Activated CD4-positive, alpha-beta T cell treated with anti-CD3 and anti-CD28 coated beads, Interleukin-10, Interleukin-2, amounts not matched to agents 100 ng/mL and 50 ng/mL, durations not matched to agents 16 hours and 8 hours (primary cell): ENCODE results near the gene DENND1A.

Source experiments
- DNase-seq: peaks from one replicate; pipeline ENCODE4 v3.0.0-alpha.2; 2020

The DENND1A gene

DNA sequence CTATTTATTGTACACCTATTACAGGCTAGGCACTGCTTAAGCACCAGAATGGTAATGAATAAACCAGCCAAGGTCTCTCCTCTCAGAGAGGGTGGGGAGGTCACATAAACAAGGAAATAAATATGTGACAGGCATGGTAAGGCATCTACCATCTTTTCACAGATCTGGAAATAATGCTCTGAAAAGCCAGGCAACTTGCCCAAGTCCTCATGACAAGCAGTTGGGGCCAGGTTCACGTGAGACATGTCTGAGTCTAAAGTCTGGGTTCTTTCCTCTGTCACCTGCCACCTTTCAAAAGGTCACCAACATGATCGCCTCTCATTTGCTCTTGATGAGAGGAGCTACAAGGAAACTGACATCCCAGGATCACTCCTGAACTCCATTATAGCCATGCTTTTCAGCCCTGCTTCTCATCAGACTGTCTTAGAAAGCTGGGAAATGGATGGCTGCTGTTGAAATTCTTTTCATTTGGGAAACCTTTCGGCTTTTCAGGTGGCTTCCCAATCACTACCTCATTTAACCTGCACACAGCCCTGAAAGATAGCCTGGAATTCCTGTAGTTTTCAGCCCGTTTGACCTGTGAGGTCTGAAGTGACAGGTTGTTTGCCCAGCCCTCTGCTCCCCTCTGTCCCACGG, 450.8 kb downstream of the DENND1A start:
- no peak for DNase-seq

- DNase-seq, result no peak
These were observed 451.8 kb downstream of the DENND1A start for GRCh38 chr9:123478160-123478559.

- no peak for DNase-seq
These were observed 454.5 kb downstream of the DENND1A start for GRCh38 chr9:123475407-123475806.

- no peak for DNase-seq
These were observed 456.9 kb downstream of the DENND1A start for GRCh38 chr9:123472862-123473614.

DNA sequence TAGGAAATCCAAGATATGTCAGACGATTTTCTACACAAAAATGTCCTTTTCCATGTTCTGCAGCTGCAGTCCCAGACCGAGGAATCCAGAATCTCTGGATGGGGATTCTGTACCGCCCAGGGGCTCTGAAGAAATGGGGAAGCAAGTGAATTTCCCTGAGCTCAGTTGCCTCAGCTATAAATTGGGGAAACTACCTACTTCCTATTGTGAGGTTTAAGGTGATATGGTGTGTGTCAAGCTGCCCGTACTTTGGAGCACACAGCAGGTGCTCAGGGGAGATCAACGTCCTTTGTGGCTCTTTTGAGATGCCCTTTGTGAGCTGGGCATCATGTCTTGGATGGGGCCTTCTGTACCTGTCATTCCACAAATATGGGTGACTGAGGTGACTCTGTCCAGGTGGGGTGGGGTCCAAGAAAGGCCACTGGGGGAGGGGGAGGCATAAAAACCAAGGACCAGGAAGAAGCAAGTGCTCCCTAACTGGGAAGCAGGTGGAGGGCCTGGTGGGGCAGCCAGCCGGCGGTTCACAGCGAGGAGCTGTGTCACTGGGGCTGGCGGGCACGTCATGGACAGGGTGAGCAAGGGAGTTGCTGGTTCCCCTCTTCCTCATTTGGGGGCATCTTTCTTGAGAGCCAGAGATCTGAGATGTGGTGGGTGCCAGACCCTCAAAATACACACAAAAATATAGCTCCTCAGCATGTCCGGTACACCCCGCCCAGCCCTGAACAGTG, 457.9 kb downstream of the DENND1A start:
- DNase-seq, result no peak

DNA sequence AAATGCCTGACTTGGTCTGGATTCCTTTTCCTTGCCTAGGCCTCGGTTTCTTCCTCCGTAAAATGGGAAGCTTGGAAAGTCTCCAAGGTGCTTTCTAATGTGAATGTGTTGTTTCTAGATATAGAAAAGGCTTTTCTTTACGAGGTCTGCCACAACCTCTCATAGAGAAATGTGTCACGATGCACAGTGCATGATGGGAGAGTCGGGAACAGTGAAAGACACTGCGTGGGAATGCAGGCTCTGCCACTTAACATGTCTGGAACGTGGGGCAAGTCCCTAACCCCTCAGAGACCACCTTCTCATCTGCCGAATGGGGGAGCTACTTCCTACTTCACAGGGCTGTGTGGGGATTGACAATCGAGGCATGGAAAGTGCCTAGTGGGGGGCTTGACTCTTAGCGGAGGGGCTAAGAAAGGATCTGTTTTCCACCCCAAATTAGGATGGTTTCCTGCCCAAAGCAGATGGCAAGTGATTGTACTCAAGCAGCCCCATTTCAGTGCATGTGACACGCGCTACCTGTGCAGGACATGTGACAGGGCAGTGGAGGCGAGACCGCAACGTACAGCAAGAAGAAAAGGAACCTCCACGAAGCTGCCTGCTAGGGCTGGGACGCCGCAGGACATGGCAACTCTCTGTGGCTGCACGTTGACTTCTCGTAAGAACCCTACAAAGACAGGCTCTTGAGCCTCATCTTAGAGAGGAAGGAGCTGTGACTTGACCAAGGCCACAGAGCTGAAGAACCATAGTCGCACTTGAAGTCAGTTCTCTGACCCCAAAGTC, 458.7 kb downstream of the DENND1A start:
- DNase-seq, result no peak

- no peak for DNase-seq
These were observed 459.7 kb downstream of the DENND1A start for GRCh38 chr9:123470121-123470782.

DNA sequence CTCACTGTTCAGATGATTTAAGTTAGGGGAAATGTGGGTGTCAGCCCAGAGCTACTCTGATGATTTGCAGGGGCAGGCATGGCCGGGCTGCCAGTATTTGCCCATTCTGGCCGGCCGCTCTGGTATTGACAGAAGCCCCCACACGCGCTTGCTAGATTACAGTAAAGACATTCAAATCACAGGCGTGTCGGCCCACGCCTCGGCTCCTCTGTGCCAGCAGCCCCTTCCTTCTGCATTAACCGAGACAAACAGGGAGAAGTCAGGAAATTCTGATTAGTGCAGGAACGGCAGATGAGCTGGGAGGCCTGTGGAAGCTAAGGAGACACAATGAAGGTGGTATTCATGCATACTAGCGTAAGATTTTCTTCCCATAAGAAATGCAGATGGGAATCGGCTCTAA, 460.6 kb downstream of the DENND1A start:
- no peak for DNase-seq

- DNase-seq, result no peak
These were observed 461.4 kb downstream of the DENND1A start for GRCh38 chr9:123468541-123468940.

GRCh38 chr9:123465304-123465703, 464.6 kb downstream of the DENND1A start:
- no peak for DNase-seq

GRCh38 chr9:123460091-123460490, 469.8 kb downstream of the DENND1A start:
- DNase-seq, result no peak

GRCh38 chr9:123457583-123457982, 472.3 kb downstream of the DENND1A start:
- DNase-seq, result no peak

GRCh38 chr9:123456011-123456410, 473.9 kb downstream of the DENND1A start:
- no peak for DNase-seq

DNA sequence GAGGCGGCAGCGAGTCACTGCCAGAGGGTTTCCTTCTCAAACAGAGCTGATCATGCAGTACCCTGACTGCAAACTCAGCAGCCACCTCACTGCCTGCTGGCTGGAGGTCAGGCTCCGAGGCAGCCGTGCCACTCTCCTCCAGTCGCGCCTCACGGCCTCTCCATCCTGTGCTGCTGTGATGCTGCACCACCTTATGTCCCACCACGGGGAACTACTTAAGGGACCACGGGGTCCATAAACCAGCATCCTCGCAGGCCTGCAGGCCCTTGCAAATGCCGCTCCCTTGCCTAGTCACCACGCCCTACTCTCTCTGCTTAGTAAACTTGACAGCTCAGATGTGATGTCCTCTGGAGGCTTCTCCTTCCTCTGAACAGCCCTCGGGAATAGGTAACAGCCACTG, 474.7 kb downstream of the DENND1A start:
- DNase-seq, result no peak

- no peak for DNase-seq
These were observed 475.6 kb downstream of the DENND1A start for GRCh38 chr9:123454361-123454760.

DNA sequence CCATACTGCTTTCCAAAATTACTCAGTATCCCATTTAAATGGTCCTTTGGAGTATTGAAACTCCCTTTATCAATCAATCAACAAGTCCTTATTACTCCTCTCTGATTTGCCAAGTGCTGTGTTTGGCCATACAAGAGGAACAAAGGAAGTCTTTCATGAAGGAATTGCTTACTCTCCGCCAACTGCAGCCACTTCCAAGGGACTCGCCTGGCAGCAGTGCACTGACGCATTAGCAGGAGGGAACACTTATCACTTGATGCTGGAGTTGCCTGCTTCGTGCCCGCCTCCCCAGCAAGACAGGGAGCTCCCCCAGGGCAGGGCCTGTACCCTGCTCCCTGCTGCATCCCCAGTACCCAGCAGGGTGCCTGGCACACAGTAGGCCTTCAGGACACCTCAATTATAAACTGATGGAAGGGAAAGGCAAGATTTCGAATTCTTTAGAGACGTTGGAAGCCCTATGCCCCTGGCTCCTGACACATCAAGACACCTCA, 476.1 kb downstream of the DENND1A start:
- no peak for DNase-seq

GRCh38 chr9:123453076-123453667, 476.8 kb downstream of the DENND1A start:
- DNase-seq, result no peak

DNA sequence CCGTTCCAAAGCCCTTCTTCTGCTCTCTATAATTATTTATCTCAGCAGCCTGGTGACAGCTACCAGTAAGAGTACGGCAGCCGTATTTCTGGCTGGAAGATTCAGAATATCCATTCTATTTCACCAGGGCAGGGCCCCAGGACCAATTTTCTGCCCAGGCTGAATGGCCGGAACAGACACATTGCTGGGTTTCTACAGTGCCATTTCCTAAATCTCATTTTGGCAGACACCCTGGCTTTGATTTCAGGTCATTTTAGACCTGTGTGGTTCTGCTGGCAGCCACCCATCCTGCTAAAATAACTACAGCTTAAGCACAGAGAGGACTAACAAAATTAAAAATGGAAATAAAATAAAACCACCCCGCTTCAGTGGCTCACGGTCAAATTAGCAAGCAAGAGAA, 478.9 kb downstream of the DENND1A start:
- no peak for DNase-seq

DNA sequence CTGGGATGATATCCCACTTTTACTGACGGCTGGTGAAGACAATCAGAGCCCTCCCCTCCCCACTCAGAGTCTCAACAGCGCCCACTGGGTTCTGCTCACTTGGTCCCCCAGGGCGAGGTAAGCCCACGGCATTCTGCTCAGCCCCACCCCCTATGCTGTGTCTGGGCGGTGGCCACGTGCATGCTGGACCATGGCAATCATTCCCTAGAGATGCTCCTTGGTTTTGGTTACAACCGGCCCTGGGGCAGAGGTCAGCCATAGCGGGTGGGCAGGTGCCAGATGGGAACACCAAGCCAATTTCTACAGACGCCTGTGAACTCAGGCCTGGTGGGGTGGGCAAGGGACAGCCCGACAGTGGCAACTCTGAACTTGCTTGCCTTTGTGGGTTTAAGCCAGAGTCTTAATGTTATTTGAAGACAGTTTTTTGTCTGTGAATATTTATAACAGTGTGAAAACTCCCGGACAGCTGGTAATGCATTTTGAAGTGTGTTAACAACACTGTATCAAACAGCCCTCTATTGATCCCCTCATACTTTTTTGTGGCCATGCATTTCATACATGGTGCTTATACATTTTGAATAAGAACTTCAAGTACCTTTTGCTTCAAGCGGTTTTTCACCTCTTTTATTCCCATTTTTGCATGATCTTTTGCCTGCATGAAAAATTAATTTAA, 479.7 kb downstream of the DENND1A start:
- DNase-seq, result no peak

DNA sequence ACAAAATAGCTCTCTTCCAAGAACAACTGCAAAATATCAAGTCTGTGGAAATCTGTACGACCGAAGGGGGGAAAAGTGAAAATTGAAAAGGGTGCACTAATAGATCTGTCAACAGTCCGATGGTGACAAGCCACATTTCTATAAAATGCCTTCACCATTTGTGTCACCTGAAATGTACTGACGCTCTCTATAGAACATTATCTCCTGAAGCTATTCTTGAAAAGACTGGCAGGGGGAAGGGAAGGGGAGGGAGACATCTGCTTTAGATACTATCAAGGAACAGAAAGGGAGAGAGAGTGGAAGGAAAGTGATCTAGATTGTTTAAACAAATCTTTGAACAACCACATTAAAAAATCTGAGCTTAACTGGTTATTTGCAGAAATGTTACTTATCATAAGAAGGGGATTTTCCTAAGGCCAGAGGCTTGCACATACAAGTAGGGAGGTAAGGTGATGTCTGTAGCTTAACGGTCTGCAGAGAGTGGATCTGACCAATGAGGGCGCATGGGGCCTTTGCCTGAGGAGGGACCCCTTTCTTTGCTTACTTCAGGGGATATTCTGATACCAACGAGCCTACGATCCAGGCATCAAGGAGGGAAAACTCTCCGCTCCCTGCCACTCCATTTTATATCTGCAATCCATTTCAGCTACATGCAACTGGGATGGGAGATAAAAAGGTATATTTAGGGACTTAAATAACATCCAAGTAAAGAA, 481.8 kb downstream of the DENND1A start:
- DNase-seq, result no peak
